ENCODE results near the gene IL4R.
"Not testable (repeated sequence)": the region's sequence is repeated elsewhere in the genome, so short reads cannot be mapped to it uniquely, and the experiment has no call there.

The IL4R gene

DNA sequence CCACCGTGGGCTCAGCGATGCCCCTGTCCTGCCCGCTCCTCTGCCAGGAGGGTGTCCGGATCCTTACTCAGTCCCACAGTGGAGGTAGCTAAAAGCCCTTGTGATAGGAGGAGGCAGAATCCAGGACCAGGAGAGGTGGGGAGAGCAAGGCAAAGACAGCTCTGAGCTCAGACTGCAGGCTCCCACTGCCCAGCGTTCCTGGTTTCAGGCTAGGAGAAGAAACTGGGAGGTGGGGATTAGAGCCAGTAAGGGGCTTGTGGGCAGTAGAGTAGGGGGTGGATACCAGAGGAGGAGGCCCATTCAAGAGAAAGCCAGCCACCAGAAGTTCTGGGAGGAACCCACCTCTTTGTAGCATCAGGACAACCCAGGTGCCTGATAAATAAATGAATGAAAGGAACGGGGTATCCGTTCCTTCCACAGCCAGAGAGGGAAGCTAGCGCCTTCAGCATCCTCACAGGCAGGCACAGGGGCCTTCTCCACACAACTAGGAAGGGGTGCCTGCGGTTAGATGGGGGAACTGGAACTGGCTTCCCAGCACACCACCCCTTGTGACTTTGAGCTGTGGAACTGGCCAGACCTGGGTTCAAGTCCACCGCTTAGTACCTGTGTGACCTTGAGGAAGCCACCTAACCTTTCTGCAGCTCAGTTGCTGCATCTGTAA lies 90.5 kb downstream of the IL4R start:
- no peak for DNase-seq (ENCODE audit: low spot score)

DNA sequence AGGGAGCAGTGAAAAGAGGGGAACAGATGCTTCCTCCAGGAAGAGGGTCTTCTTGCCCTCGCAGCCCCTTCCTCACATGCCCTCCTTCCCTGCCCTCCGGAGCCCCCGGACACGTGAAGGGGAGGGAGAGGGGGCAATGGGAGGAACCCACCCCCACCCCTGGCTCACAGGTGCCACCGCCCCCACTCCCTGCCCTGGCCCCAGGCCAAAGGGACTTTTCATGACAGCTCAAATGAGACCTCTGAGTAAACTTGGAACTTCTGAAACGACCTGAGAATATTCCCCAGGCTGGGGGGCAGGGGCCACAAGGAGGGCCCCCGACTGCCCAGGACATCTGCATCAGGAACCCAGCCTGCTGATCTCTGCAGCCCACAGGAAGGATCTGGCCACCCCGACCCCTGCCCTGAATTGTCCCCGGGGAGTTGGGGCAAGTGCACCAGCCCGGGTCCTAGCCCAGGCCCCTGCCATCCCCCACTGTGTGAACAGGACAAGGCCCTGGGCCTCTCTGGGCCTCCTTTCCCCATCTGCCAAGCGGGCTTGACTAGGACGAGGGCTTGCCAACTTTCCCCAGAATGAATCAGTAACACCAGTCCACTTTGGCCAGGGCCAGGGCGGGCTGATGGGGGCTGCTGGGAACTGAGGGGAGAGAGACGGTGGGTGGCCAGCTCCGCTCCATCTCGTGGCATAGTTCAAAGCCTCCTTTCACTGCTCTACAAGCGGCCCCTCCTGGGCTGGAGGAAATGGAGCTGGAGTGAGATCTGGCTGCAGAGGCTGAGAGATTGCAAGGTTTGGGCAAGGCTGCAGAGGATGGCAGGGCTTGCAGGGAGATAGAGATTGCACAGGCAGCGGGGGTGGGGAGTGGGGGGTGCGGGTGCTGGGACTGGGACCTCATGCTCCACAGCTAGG lies 92.0 kb downstream of the IL4R start:
- no peak for DNase-seq (ENCODE audit: low spot score)

DNA sequence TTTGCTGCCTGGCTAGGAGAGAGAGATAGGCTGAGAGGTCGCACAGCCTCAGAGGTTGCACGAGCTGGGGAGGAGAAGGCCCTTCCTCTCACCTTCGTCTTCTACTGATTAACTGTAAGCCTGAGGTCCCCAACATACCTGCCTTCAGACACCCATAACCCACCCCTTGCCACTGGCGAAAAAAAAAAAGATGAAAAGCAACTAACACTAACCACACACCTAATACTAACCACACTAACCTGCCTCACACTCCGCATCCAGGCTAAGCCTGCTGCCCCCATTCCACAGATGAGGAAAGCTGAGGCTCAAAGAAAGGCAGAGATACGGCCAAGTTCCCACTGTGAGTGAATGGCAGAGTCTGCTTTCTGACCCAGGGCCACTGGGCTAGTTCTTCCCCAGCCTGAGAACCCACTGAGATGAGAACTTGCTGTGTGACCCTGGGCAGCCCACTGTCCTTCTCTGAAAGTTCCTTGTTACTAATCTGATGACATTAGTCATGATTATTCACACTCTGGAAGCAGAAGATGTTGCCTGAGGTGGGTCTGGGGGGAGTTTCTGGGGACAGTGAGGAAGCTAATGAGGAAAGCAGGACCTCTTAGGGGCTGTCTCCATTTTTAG lies 92.8 kb downstream of the IL4R start:
- DNase-seq (ENCODE audit: low spot score) = no peak

DNA sequence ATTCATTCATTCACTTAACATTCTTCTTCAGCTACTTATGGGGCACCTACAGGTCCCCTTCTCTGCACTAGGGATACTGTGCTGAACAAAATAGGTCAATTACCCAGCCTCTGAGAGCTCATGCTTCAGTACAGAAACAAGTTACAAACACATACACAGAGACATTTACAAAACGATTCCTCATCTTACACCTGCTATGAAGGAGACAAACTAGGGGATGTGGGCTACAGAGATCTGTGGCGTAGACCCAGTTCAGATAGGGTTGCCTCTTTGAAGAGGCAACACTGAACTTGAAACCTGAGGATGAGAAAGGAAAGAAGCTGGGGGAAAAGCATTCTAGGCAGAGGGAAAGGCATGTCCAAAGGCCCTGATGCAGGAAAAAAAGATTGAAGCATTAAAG lies 93.4 kb downstream of the IL4R start:
- DNase-seq (ENCODE audit: low spot score) = no peak

DNA sequence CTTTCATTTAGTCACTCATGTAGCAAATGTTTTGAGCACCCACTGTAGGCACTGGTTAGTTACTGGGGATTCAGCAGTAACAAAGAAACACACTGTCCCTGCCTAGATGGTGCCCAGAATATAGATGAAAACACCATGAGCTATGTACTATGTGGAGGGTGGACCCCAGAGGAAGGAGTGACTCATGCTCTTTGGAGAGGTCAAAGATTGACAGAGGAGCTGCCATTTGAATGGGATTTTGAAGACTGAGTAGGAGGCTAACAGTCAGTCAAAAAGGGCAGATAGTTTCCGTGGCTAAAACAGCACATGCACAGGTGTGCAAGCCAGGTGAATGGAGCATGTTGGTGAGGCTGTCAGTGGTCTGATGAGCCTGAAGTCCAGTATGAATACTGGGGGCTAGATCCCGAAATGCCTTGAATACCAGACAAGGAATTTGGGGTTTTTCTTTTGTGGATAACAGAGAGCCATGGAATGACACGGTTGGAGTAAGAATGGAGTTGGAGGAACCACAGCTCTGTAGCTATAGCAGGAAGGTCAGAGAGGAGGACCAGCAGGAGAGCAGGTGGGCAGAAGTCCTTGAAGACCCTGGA lies 94.3 kb downstream of the IL4R start:
- DNase-seq (ENCODE audit: low spot score) = no peak

DNA sequence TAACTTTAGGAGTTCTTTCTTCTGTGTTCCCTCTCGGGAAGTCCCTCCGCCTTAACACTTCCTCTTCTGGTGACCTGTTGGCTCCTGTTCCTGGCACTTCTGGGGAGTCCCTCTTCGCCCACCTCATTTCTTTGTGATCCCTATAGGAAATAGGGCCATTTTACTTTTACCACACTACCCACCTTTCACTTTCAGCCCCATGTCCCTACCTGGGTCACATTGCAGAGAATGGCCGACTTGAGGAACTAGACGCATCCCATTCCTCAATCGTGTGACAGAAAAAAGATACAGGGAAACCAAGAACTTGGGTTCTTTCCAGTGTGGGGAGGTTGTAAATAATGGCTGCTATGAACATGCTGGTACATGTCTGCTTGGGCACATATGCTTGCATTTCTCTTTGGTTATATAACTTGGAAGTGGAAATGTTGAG lies 94.8 kb downstream of the IL4R start:
- no peak for DNase-seq (ENCODE audit: low spot score)

DNA sequence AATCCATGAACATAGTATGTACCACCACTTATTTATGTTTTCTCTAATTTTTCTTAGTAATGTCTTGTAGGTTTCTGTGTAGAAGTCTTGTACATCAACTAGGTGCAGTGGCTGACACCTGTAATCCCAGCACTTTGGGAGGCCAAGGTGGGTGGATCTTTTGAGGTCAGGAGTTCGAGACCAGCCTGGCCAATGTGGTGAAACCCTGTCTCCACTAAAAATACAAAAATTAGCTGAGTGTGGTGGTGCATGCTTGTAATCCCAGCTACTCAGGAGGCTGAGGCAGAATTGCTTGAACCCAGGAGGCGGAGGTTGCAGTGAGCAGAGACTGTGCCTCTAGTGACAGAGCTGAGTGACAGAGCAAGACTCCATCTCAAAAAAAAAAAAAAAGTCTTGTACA lies 96.2 kb downstream of the IL4R start:
- not testable (repeated sequence) for DNase-seq (ENCODE audit: low spot score)

DNA sequence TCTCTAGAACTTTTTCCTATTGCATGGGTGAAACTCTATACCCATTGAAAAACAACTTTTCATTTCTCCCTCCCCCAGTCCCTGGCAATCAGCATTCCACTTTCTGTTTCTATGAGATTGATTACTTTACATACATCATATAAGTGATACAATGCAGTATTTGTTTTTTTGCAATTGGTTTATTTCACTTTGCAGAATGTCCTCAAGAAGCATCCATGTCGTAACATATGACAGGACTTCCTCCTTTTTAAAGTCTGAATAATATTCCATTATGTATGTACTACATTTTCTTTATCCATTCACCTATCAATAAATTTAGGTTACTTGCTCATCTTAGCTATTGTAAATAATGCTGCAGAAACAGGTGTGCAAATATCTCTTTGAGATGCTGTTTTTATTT lies 97.0 kb downstream of the IL4R start:
- no peak for DNase-seq (ENCODE audit: low spot score)

DNA sequence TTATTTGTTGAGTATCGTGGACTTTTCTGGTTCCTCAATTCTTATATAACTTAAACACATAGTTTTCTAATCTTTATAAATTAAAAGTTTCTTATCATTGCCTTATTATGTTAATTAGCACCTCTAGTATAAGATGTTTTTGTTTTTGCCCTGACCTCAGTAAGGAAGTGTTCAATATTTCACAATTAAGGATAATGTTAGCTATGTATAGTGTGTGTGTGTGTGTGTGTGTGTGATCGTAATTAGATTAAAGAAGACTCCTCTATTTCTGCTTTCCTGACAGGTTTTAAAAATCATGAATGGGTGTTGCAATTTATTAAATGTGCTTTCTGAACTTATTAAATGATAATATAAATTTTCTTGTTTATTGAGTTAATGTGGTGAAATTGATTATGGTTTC lies 100.2 kb downstream of the IL4R start:
- DNase-seq (ENCODE audit: low spot score) = no peak
